Spinal cord (tissue), 10 donors: Measurements from ENCODE around the gene LEMD1. TPM values are rescaled to one million over a fixed set of nuclear protein-coding genes. Genes with fewer than 3 reads are reported as not detected.
A peak's percentile ranks its signal among the peaks of the same experiment; 100 is the strongest.

Source experiments
- DNase-seq, 6 donors: peaks; one replicate each; pipeline versions ENCODE4 v3.0.0 to v3.0.0-alpha.2; 2013 to 2015; ENCODE audit warnings: low spot score in 6 of 6, low read depth in 4 of 6
- H3K27ac ChIP-seq: one replicate; pipeline ENCODE4 v1.5.1; 2013; ENCODE audit warnings: low read depth, low read length, control low read depth
- H3K27me3 ChIP-seq: one replicate; pipeline ENCODE4 v1.6.1; 2013; ENCODE audit warnings: low read length; ENCODE audit not compliant: control insufficient read depth, insufficient read depth
- H3K36me3 ChIP-seq: one replicate; pipeline ENCODE4 v1.6.1; 2013; ENCODE audit warnings: low read length; ENCODE audit not compliant: control insufficient read depth, insufficient read depth
- H3K4me1 ChIP-seq: one replicate; pipeline ENCODE4 v1.6.1; 2013; ENCODE audit warnings: low read length; ENCODE audit not compliant: control insufficient read depth, insufficient read depth
- H3K4me3 ChIP-seq: one replicate; pipeline ENCODE4 v1.5.1; 2013; ENCODE audit warnings: low read depth, low read length, control low read depth
- H3K9me3 ChIP-seq: one replicate; pipeline ENCODE4 v1.6.1; 2013; ENCODE audit warnings: low read length; ENCODE audit not compliant: control insufficient read depth, insufficient read depth
- WGBS: methylation state at CpG from one replicate; pipeline ENCODE4 v1.1.5; 2013; ENCODE audit warnings: missing lambda C conversion rate; ENCODE audit not compliant: insufficient coverage; 5-methylcytosine and 5-hydroxymethylcytosine counted together
- polyA plus RNA-seq, 2 donors: library from polyadenylated mRNA; unstranded; fragments of 120-200 nt; gene quantifications; one replicate each; pipeline ENCODE4 v1.2.1, GENCODE V29; 2013; ENCODE audit not compliant: insufficient read length in 2 of 2
- total RNA-seq, 2 donors: library from RNA; depleted of rRNA in 1 of 2; stranded (reverse); fragments of 120-200 nt in 1 of 2; fragments of >200 nt in 1 of 2; gene quantifications; one replicate each; pipeline versions ENCODE4 v1.2.3 to v1.2.4, GENCODE V29; 2013 to 2014
- donor health status: healthy.

The LEMD1 gene
- total and polyA plus RNA-seq, 4 donors, result 0.99 to 7.2 (median 3.3) TPM

DNA sequence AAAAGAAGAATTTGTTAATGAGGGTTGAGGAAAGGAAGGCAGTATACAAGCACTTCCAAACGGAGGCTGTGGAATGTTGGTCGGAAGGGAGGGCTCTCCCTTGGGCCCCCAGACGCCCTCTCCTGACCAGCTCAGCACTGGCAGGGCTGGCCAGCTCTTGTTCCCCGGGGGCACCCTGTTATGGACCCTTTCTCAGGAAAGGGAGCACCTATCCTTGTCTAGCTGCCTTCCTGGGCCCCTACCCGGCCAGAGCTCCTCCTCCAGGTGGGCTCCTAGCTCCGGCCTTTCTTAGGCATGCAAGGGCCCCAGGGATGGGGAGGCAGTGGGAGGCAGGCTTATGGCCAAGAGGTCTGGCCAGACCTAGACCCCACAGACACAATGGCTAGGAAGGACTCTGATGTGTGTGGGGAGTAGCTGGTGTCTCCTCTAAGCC, 33.1 kb upstream of the LEMD1 start:
- Histone ChIP-seq H3K4me3 (peak overlapping the region; percentile 38), H3K36me3 (peaks cover 8% of the 10 kb centered on the region), H3K27ac (no peak overlapping the region), H3K9me3 (no peaks in the 10 kb centered on the region), H3K27me3 (peaks cover 53% of the 10 kb centered on the region), H3K4me1 (peaks cover 60% of the 10 kb centered on the region)
- peak in 2 of 6 donors; percentile 34 to 43 for DNase-seq
- WGBS, result 33% methylated on average over 6 of the region's 6 CpGs

DNA sequence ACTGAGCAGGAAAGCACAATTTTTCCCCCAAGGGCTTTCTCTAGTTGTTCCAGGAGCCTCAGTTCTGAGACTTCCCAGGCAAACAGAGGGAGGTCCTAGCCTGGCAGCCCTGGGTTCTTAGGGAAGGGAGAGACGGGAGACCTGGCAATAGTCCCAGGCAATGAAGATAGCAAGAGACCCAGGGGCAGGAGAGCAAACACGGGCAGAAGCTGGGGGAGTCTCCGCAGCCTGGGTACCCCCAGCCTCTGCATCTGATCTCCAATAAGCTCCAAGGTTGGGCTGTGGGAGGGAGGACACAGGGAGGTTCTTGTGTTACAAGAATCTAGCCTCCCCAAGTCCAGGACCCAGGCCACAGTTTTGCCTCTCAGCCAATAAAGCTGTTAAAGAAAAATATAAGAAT, 31.6 kb upstream of the LEMD1 start:
- DNase-seq, result peak in 1 of 6 donors; percentile 27
- H3K27me3 ChIP-seq, result peaks cover 53% of the 10 kb centered on the region
- no peaks in the 10 kb centered on the region for H3K9me3 ChIP-seq
- H3K36me3 ChIP-seq, result peaks cover 12% of the 10 kb centered on the region
- H3K4me3 ChIP-seq, result no peak overlapping the region
- no peak overlapping the region for H3K27ac ChIP-seq
- 17% methylated on average over 1 of the region's 3 CpGs for WGBS
- H3K4me1 ChIP-seq, result peaks cover 72% of the 10 kb centered on the region

DNA sequence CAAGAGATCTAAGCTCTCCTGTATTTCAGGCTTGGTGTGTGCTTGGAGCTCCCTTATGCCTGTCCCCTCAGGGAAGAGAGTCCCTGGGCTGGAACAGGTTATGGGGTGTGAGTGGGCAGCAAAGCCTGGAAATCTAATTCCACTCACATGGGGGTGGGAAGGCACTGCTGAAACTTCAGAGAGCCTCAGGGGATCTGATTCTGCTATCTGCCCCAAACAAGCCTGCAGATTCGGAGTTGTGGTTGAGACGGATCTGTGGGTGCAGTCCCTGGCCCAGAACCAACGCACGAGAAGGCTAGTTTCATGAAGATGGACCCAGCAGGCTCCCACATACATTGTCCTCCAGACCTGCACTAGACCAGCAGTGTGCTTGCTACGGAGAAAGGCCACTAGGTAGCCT, 31.1 kb upstream of the LEMD1 start:
- H3K4me1 ChIP-seq, result peaks cover 74% of the 10 kb centered on the region
- peak in 1 of 6 donors; percentile 0 for DNase-seq
- peaks cover 50% of the 10 kb centered on the region for H3K27me3 ChIP-seq
- H3K4me3 ChIP-seq, result no peak overlapping the region
- no peak overlapping the region for H3K27ac ChIP-seq
- WGBS, result 84% methylated on average over 3 of the region's 5 CpGs
- H3K36me3 ChIP-seq, result peaks cover 12% of the 10 kb centered on the region
- no peaks in the 10 kb centered on the region for H3K9me3 ChIP-seq

DNA sequence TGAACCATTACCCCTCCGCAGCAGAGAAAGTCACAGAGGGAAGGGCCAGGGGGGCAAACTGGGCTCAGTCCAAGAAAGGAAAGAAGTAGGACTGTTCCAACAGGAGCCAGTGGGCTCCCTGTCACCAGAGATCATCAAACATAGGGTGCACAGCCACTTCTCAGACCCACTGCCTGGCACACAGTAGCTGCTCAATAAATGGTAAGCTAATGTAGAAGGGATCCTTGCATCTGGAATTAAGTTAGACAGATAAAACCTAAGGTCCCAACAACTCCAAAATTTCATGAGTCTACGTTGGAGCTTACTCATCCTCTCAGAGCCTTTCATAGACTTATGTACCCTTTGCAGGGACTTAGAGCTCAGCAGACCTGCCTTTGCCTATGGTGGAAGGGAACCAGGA, 30.5 kb upstream of the LEMD1 start:
- peaks cover 12% of the 10 kb centered on the region for H3K36me3 ChIP-seq
- peak in 1 of 6 donors; percentile 0 for DNase-seq
- H3K9me3 ChIP-seq, result no peaks in the 10 kb centered on the region
- H3K4me3 ChIP-seq, result no peak overlapping the region
- H3K27ac ChIP-seq, result no peak overlapping the region
- peaks cover 46% of the 10 kb centered on the region for H3K27me3 ChIP-seq
- H3K4me1 ChIP-seq, result peaks cover 75% of the 10 kb centered on the region
- WGBS, result 33% methylated on average over 1 of the region's 2 CpGs

DNA sequence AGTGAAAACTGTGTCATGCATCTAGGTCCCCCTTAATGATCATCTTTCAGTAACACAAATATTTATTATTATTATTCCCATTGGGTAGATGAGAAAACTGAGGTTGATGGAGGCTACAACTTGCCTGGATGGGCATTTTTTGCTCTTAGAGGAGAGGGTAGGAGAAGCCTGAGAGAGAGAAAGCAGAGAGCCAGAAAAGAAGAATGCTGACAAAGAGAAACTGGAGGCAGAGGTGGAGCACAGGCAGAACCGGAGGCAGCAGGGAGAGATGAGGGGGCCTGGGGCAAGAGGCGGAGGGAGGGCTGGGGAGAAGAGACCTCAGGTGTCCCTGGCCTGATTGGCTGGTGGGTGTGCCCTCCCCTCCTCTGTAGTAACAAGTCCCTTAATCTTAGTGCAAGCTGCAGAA, 29.9 kb upstream of the LEMD1 start:
- Histone ChIP-seq H3K27me3 (peaks cover 42% of the 10 kb centered on the region), H3K4me1 (peaks cover 75% of the 10 kb centered on the region), H3K27ac (no peak overlapping the region), H3K36me3 (peaks cover 12% of the 10 kb centered on the region), H3K9me3 (no peaks in the 10 kb centered on the region), H3K4me3 (no peak overlapping the region)
- WGBS, result 29% methylated on average over 1 of the region's 2 CpGs
- peak in 1 of 6 donors; percentile 2 for DNase-seq

DNA sequence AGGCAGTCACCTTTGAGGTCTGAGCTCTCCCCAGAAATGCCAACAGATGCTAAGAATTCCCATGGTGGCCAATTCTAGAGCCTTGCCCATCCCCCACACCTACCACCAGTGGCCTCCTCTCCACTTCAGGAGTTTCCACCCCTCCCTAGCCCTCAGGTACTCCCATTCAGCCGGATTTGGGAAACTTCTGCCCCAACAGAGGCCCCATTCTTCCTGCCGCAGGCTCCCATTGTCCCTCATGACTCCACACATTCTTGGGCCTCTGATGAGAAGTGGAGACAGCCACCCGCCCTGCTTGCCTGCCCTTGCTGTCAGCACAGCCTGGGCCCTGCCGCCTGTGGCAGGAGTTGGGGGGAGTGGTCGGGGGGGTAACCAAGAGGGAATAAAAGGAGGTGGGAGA, 29.3 kb upstream of the LEMD1 start:
- Histone ChIP-seq H3K4me3 (no peak overlapping the region), H3K27ac (no peak overlapping the region), H3K36me3 (peaks cover 15% of the 10 kb centered on the region), H3K27me3 (peaks cover 37% of the 10 kb centered on the region), H3K9me3 (no peaks in the 10 kb centered on the region), H3K4me1 (peaks cover 75% of the 10 kb centered on the region)
- no peak for DNase-seq
- 33% methylated on average over 5 of the region's 5 CpGs for WGBS

DNA sequence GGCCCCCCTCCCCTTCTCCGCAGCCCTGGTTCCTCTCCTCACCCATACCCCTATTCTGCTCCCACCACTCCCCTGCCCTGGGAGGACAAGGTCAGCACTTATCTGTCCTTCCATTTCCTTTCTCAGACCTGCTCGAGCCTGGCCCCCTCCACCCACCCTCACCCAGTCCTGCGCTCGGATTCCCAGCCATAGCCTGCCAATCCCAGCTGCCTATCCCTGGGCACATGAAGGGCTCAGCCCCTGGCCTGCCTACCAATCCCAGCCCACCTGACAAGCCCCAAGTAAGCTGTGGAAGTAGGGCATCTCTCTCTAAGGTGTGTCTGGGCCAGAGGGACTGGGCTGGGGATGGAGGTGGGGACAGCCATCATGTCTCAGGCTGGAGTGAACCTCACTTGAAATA, 28.6 kb upstream of the LEMD1 start:
- Histone ChIP-seq H3K36me3 (peaks cover 15% of the 10 kb centered on the region), H3K4me1 (peaks cover 74% of the 10 kb centered on the region), H3K4me3 (no peak overlapping the region), H3K27me3 (peaks cover 30% of the 10 kb centered on the region), H3K9me3 (no peaks in the 10 kb centered on the region), H3K27ac (no peak overlapping the region)
- no peak for DNase-seq
- 33% methylated on average over 3 of the region's 4 CpGs for WGBS

DNA sequence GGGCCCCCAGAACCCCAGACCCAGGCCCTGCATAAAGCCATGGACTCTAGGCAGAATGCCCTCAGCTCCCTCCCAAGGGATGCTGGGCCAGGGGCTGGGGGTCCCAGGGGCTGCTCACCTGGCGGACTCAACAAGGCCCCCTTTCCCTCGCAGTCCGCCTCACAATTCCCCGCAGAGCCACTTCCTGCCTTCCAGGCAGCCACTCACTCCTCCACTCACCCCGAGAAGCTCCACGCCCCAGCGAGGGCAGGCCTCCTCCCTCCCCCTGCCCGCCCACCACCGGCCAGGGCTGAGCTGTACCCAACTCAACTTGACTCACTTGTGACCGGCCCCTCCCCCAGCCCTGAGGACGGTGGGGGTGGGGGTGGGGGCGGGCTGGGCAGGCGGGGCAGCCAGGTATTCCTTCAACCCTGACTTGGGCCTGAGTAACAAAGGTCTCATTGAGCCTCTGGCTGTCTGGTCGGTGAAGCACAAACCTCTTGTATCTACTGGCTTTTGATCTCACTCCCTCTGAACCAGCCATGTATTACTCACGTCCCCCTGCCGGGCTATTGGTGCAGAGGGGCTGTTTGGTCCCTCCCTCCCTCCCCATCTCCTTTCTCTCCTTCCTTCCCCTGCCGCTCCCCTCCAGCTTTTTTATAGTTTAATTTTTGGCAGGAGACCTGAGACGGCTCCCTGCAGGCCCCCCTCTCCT, 28.0 kb upstream of the LEMD1 start:
- H3K27me3 ChIP-seq, result peaks cover 24% of the 10 kb centered on the region
- 25% methylated on average over 9 of the region's 18 CpGs for WGBS
- H3K27ac ChIP-seq, result no peak overlapping the region
- peak in 1 of 6 donors; percentile 68 for DNase-seq
- H3K36me3 ChIP-seq, result peaks cover 15% of the 10 kb centered on the region
- H3K4me1 ChIP-seq, result peaks cover 75% of the 10 kb centered on the region
- no peaks in the 10 kb centered on the region for H3K9me3 ChIP-seq
- H3K4me3 ChIP-seq, result no peak overlapping the region

DNA sequence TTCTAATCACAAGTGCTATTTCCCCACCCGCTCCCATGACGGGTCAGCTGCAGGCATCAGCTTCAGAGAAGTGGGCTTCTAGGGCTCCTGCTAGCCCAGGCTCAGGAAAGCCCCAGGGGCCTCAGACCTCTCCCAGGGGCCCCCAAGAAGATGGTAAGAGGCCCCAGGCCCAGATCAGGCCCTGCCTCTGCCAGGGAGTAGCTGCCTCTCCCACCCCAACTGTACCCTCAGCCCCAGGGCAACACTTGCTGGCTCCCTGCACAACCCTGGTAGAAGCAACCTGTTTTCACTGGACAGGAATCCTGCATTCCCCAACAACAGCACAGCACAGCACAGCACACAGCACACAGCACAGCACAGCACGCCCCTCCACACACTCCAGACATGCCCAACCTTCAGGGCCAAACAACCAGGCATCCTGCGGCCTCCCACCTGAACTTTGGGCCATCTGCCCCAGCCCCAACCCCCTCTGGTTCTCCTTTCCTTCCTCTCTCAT, 27.4 kb upstream of the LEMD1 start:
- Histone ChIP-seq H3K4me3 (no peak overlapping the region), H3K4me1 (peaks cover 79% of the 10 kb centered on the region), H3K9me3 (no peaks in the 10 kb centered on the region), H3K27me3 (peaks cover 19% of the 10 kb centered on the region), H3K36me3 (peaks cover 15% of the 10 kb centered on the region), H3K27ac (no peak overlapping the region)
- WGBS, result 84% methylated on average over 4 of the region's 4 CpGs
- no peak for DNase-seq
